HAP-1 (cell line): ENCODE results near the gene TMED8.
"Not testable (repeated sequence)": the region's sequence is repeated elsewhere in the genome, so short reads cannot be mapped to it uniquely, and the experiment has no call there.

Experiments
- DNase-seq, 2 experiments: peaks; one replicate each; pipeline ENCODE4 v3.0.0-alpha.2; 2016 to 2020; ENCODE audit warnings: low spot score in 2 of 2
- H3K27me3 ChIP-seq: fragments of 250-450 bp; sonication (Bioruptor Pico); 2 replicates; pipeline ENCODE4 v1.5.1; 2020; ENCODE audit warnings: low read depth, mild to moderate bottlenecking, moderate library complexity
- H3K36me3 ChIP-seq: fragments of 250-450 bp; sonication (Bioruptor Pico); replicated peaks from 2 replicates; pipeline ENCODE4 v1.5.1; 2020; ENCODE audit warnings: mild to moderate bottlenecking
- H3K4me1 ChIP-seq: fragments of 250-450 bp; sonication (Bioruptor Pico); 2 replicates; pipeline ENCODE4 v1.5.1; 2020; ENCODE audit warnings: mild to moderate bottlenecking
- H3K4me3 ChIP-seq: fragments of 250-450 bp; sonication (Bioruptor Pico); 2 replicates; pipeline ENCODE4 v1.5.1; 2020; ENCODE audit warnings: mild to moderate bottlenecking, moderate library complexity
- H3K9me3 ChIP-seq: fragments of 250-450 bp; sonication (Bioruptor Pico); 2 replicates; pipeline ENCODE4 v1.5.1; 2020; ENCODE audit warnings: mild to moderate bottlenecking, moderate library complexity
- in situ Hi-C: fragments of 300-500 bp; cut with MboI; formaldehyde crosslinking; loops from 3 replicates; pipeline ENCODE4 v1.14.3; 2020; ENCODE audit warnings: low sequenced_read_pairs, inconsistent platforms, mixed read lengths

TMED8 gene

GRCh38 chr14:77346495-77346894 is 30.4 kb downstream of the TMED8 start:
- DNase-seq: no peak
- Histone ChIP-seq H3K36me3 (no peaks in the 10 kb centered on the region; the same call in 1 of the 2 replicates), H3K27me3 (no peaks in the 10 kb centered on the region), H3K9me3 (no peaks in the 10 kb centered on the region), H3K4me3 (no peak overlapping the region), H3K4me1 (no peaks in the 10 kb centered on the region)
- in situ Hi-C loops: no loop called here

- Histone ChIP-seq H3K27me3 (no peaks in the 10 kb centered on the region), H3K9me3 (no peaks in the 10 kb centered on the region), H3K4me3 (no peak overlapping the region), H3K4me1 (no peaks in the 10 kb centered on the region), H3K36me3 (no peaks in the 10 kb centered on the region; the same call in 1 of the 2 replicates)
- in situ Hi-C loops: no loop called here
- DNase-seq: no peak
Observed at GRCh38 chr14:77344377-77344996, 32.4 kb downstream of the TMED8 start.

- no peaks in the 10 kb centered on the region; the same call in 1 of the 2 replicates for H3K36me3 ChIP-seq
- in situ Hi-C loops: no loop called here
- no peaks in the 10 kb centered on the region for H3K9me3 ChIP-seq
- no peak overlapping the region for H3K4me3 ChIP-seq
- no peak for DNase-seq
- no peaks in the 10 kb centered on the region for H3K27me3 ChIP-seq
- H3K4me1 ChIP-seq: no peaks in the 10 kb centered on the region
Observed at GRCh38 chr14:77343662-77344061, 33.2 kb downstream of the TMED8 start.

- in situ Hi-C loops: no loop called here
- Histone ChIP-seq H3K27me3 (no peaks in the 10 kb centered on the region), H3K4me3 (no peak overlapping the region), H3K4me1 (peaks cover 7% of the 10 kb centered on the region), H3K9me3 (no peaks in the 10 kb centered on the region), H3K36me3 (no peaks in the 10 kb centered on the region; the same call in 1 of the 2 replicates)
- no peak for DNase-seq
Observed at GRCh38 chr14:77342726-77343397, 34.0 kb downstream of the TMED8 start.

GRCh38 chr14:77340389-77340788 is 36.5 kb downstream of the TMED8 start:
- H3K4me3 ChIP-seq: no peak overlapping the region
- H3K9me3 ChIP-seq: no peaks in the 10 kb centered on the region
- no peaks in the 10 kb centered on the region; the same call in 1 of the 2 replicates for H3K36me3 ChIP-seq
- no peaks in the 10 kb centered on the region for H3K27me3 ChIP-seq
- peaks cover 9% of the 10 kb centered on the region for H3K4me1 ChIP-seq
- no peak for DNase-seq
- in situ Hi-C loops: no loop called here

GRCh38 chr14:77339407-77339806 is 37.5 kb downstream of the TMED8 start:
- in situ Hi-C loops: no loop called here
- Histone ChIP-seq H3K4me3 (no peak overlapping the region), H3K4me1 (peaks cover 9% of the 10 kb centered on the region), H3K36me3 (no peaks in the 10 kb centered on the region; the same call in 1 of the 2 replicates), H3K9me3 (no peaks in the 10 kb centered on the region), H3K27me3 (no peaks in the 10 kb centered on the region)
- no peak for DNase-seq

GRCh38 chr14:77338302-77338701 is 38.6 kb downstream of the TMED8 start:
- Histone ChIP-seq H3K4me3 (no peak overlapping the region), H3K27me3 (no peaks in the 10 kb centered on the region), H3K4me1 (peaks cover 9% of the 10 kb centered on the region), H3K36me3 (no peaks in the 10 kb centered on the region; the same call in 1 of the 2 replicates), H3K9me3 (no peaks in the 10 kb centered on the region)
- no peak for DNase-seq
- in situ Hi-C loops: no loop called here

GRCh38 chr14:77337880-77338279 is 39.0 kb downstream of the TMED8 start:
- in situ Hi-C loops: no loop called here
- Histone ChIP-seq H3K36me3 (no peaks in the 10 kb centered on the region; the same call in 1 of the 2 replicates), H3K4me1 (peaks cover 9% of the 10 kb centered on the region), H3K27me3 (no peaks in the 10 kb centered on the region), H3K9me3 (no peaks in the 10 kb centered on the region), H3K4me3 (no peak overlapping the region)
- no peak for DNase-seq

GRCh38 chr14:77337255-77337654 is 39.6 kb downstream of the TMED8 start:
- H3K27me3 ChIP-seq, H3K4me1 ChIP-seq, DNase-seq, H3K9me3 ChIP-seq, in situ Hi-C loops, H3K36me3 ChIP-seq, H3K4me3 ChIP-seq: not testable (repeated sequence)

- Histone ChIP-seq H3K4me1 (peaks cover 9% of the 10 kb centered on the region), H3K9me3 (no peaks in the 10 kb centered on the region), H3K36me3 (no peaks in the 10 kb centered on the region), H3K4me3 (no peak overlapping the region), H3K27me3 (no peaks in the 10 kb centered on the region)
- no peak for DNase-seq
- in situ Hi-C loops: no loop called here
Observed at GRCh38 chr14:77335576-77335975, 41.3 kb downstream of the TMED8 start.

GRCh38 chr14:77329872-77330271 is 47.0 kb downstream of the TMED8 start:
- H3K9me3 ChIP-seq: no peaks in the 10 kb centered on the region
- H3K36me3 ChIP-seq: no peaks in the 10 kb centered on the region
- in situ Hi-C loops: no loop called here
- H3K4me3 ChIP-seq: no peak overlapping the region
- no peak for DNase-seq
- H3K27me3 ChIP-seq: no peaks in the 10 kb centered on the region
- H3K4me1 ChIP-seq: no peaks in the 10 kb centered on the region

GRCh38 chr14:77327111-77327510 is 49.8 kb downstream of the TMED8 start:
- Histone ChIP-seq H3K4me3 (no peak overlapping the region), H3K9me3 (no peaks in the 10 kb centered on the region), H3K27me3 (no peaks in the 10 kb centered on the region), H3K36me3 (no peaks in the 10 kb centered on the region), H3K4me1 (peaks cover 6% of the 10 kb centered on the region)
- DNase-seq: no peak
- in situ Hi-C loops: no loop called here

- in situ Hi-C loops: no loop called here
- Histone ChIP-seq H3K36me3 (no peaks in the 10 kb centered on the region), H3K4me3 (no peak overlapping the region), H3K9me3 (no peaks in the 10 kb centered on the region), H3K27me3 (no peaks in the 10 kb centered on the region), H3K4me1 (peaks cover 9% of the 10 kb centered on the region)
- no peak for DNase-seq
Observed at GRCh38 chr14:77325746-77326094, 51.2 kb downstream of the TMED8 start.

- Histone ChIP-seq H3K9me3 (no peaks in the 10 kb centered on the region), H3K27me3 (no peaks in the 10 kb centered on the region), H3K36me3 (no peaks in the 10 kb centered on the region), H3K4me1 (peaks cover 9% of the 10 kb centered on the region), H3K4me3 (no peak overlapping the region)
- DNase-seq: no peak
- in situ Hi-C loops: no loop called here
Observed at GRCh38 chr14:77324816-77325745, 51.8 kb downstream of the TMED8 start.
